Spleen (tissue), 11 donors: ENCODE results near the gene HECTD3. TPM values are rescaled to one million over a fixed set of nuclear protein-coding genes. Genes with fewer than 3 reads are reported as not detected.
A peak's percentile ranks its signal among the peaks of the same experiment; 100 is the strongest.
"Not testable (repeated sequence)": the region's sequence is repeated elsewhere in the genome, so short reads cannot be mapped to it uniquely, and the experiment has no call there.

Source experiments
- DNase-seq: peaks from one replicate; pipeline ENCODE4 v3.0.0-alpha.2; 2020
- H3K27ac ChIP-seq, 8 donors: fragments of 200-600 bp; sonication (generic) in 7 of 8; 1 replicate in 4 of 8; 2 replicates in 4 of 8; pipeline versions ENCODE4 v1.5.0 to v1.8.0; 2016 to 2021; ENCODE audit warnings: inconsistent platforms in 4 of 8, mild to moderate bottlenecking in 4 of 8, moderate library complexity in 1 of 8
- H3K27me3 ChIP-seq, 7 donors: fragments of 200-600 bp; sonication (generic) in 6 of 7; replicated peaks in 1 of 7; 1 replicate in 4 of 7; 2 replicates in 3 of 7; pipeline versions ENCODE4 v1.5.0 to v1.8.0; 2016 to 2021; ENCODE audit warnings: inconsistent platforms in 3 of 7, mild to moderate bottlenecking in 1 of 7
- H3K36me3 ChIP-seq, 6 donors: fragments of 200-600 bp; sonication (generic) in 5 of 6; 1 replicate in 4 of 6; 2 replicates in 2 of 6; pipeline versions ENCODE4 v1.5.0 to v1.8.0; 2016 to 2021; ENCODE audit warnings: inconsistent platforms in 2 of 6
- H3K4me1 ChIP-seq, 6 donors: fragments of 200-600 bp; sonication (generic) in 5 of 6; 1 replicate in 3 of 6; 2 replicates in 3 of 6; pipeline versions ENCODE4 v1.5.0 to v1.8.0; 2016 to 2021; ENCODE audit warnings: inconsistent platforms in 3 of 6
- H3K4me3 ChIP-seq, 8 donors: fragments of 200-600 bp; sonication (generic) in 7 of 8; 1 replicate in 4 of 8; 2 replicates in 4 of 8; pipeline versions ENCODE4 v1.5.0 to v1.8.0; 2016 to 2021; ENCODE audit warnings: inconsistent platforms in 4 of 8, mild to moderate bottlenecking in 4 of 8, moderate library complexity in 2 of 8
- H3K9me3 ChIP-seq, 8 donors: fragments of 200-600 bp; sonication (generic) in 7 of 8; 1 replicate in 4 of 8; 2 replicates in 4 of 8; pipeline versions ENCODE4 v1.5.0 to v1.8.0; 2016 to 2021; ENCODE audit warnings: inconsistent platforms in 4 of 8
- POLR2A ChIP-seq, 3 donors: fragments of 450-650 bp; IDR thresholded peaks; one replicate each; pipeline ENCODE4 v1.5.1; 2017; ENCODE audit warnings: antibody characterized with exemption in 3 of 3, mild to moderate bottlenecking in 1 of 3
- POLR2AphosphoS5 ChIP-seq, 3 donors: sonication (generic); formaldehyde crosslinking; IDR thresholded peaks; one replicate each; pipeline ENCODE4 v1.5.1; 2017; ENCODE audit warnings: antibody characterized with exemption in 3 of 3
- WGBS, 5 donors: extraction: QIAGEN DNeasy Blood & Tissue Kit in 3 of 5; methylation state at CpG; one replicate each; pipeline versions ENCODE4 v1.1.5 to v1.1.7; 2013 to 2018; 5-methylcytosine and 5-hydroxymethylcytosine counted together
- intact Hi-C: fragments of 100-400 bp; cut with DNase I; formaldehyde crosslinking; loops from one replicate; pipeline ENCODE4 v1.15.0; 2023; ENCODE audit warnings: low total_unique reads
- polyA plus RNA-seq, 3 donors: library from polyadenylated mRNA; stranded (reverse); fragments of 200-250 nt; gene quantifications; one replicate each; pipeline ENCODE4 v1.2.1, GENCODE V29; 2013
- total RNA-seq, 7 donors: library from RNA; depleted of rRNA in 3 of 7; stranded (reverse); fragments of >200 nt in 3 of 7; fragmentation: NEBNext Ultra II Directional in 4 of 7; extraction: Animal tissue kit (Norgen Biotek cat#: 25700) in 4 of 7; gene quantifications; one replicate each; pipeline versions ENCODE4 v1.1.0 to v1.2.1, GENCODE V29; 2016 to 2021
- TF ChIP-seq, protein P1 (sequence below), 11 experiments: fragments of 200-600 bp in 7 of 11; fragments of 450-650 bp in 4 of 11; sonication (generic) in 4 of 11; IDR thresholded peaks in 8 of 11; conservative IDR thresholded peaks in 3 of 11; 1 replicate in 7 of 11; 2 replicates in 4 of 11; pipeline versions ENCODE4 v1.4.0 to v1.8.0; 2016 to 2021; ENCODE audit warnings: antibody characterized with exemption in 11 of 11, inconsistent platforms in 4 of 11, mild to moderate bottlenecking in 1 of 11
- donor health status: healthy with polysubstance abuse.
- donor health status: DM: no; HTN: no; CAD: no; lungs with moderate emphysema.
- donor health status: DM: no; HTN: no; CAD: no.
- donor health status: Bipolar disorder and iron deficiency.
- donor health status: healthy.
- donor health status: DM: no; HTN: no; CAD: no.
- donor health status: DM: yes; HTN: yes; CAD: no.

HECTD3 gene
- total and polyA plus RNA-seq, 10 donors: 13.3 to 50.7 (median 35.6) TPM

DNA sequence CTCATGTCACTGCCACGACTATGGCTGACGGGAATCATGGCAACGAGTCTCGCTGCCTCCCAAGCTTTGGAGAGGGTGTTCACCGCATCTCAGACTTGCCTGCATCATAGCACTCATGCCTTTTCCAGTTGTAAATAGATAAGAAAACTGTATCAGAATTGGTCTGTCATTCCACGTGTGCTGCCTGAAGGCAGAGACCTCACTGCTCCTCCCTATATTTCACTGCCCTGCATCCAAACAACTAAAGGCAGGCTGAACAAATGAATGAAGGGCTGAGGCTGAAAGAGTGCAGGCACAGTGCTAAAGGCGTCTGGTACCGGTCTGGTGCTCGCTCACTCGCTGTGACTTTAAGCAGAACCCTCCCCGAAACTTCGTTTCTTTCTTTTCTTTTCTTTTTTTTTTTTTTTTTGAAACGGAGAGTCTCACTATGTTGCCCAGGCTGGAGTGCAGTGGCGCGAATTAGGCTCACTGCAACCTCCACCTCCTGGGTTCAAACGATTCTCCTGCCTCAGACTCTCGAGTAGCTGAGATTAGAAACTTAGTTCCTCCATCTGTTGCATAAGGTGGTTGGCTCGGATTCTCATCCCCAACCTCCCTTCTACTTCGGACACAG, 25.3 kb downstream of the HECTD3 start:
- Histone ChIP-seq H3K36me3 (peaks cover 0 to 8% (median 3%) of the 10 kb centered on the region in 6 donors), H3K9me3 (no peaks in the 10 kb centered on the region), H3K4me1 (peaks cover 9 to 37% (median 16%) of the 10 kb centered on the region in 6 donors), H3K27ac (peak overlapping the region in 6 of 8 donors; percentile 62 to 87 (median 78)), H3K4me3 (peak overlapping the region; percentile 58 to 96 (median 80)), H3K27me3 (no peaks in the 10 kb centered on the region)
- TF ChIP-seq, protein P1, sequence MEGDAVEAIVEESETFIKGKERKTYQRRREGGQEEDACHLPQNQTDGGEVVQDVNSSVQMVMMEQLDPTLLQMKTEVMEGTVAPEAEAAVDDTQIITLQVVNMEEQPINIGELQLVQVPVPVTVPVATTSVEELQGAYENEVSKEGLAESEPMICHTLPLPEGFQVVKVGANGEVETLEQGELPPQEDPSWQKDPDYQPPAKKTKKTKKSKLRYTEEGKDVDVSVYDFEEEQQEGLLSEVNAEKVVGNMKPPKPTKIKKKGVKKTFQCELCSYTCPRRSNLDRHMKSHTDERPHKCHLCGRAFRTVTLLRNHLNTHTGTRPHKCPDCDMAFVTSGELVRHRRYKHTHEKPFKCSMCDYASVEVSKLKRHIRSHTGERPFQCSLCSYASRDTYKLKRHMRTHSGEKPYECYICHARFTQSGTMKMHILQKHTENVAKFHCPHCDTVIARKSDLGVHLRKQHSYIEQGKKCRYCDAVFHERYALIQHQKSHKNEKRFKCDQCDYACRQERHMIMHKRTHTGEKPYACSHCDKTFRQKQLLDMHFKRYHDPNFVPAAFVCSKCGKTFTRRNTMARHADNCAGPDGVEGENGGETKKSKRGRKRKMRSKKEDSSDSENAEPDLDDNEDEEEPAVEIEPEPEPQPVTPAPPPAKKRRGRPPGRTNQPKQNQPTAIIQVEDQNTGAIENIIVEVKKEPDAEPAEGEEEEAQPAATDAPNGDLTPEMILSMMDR (IDR thresholded peaks at IDR 0.05 in 8 of 11, conservative IDR thresholded peaks at IDR 0.05 in 3 of 11): no peak
- TF ChIP-seq POLR2AphosphoS5 (IDR thresholded peaks at IDR 0.05): no peak
- no peak for TF ChIP-seq POLR2A (IDR thresholded peaks at IDR 0.05)
- intact Hi-C loops: loop anchor here (5.0 kb wide), 1 partner anchor 149 kb away; no protein-coding TSS in a partner anchor
- 6 to 14% (median 12%) methylated on average over 19 of the region's 19 CpGs for WGBS, 5 donors
- no peak for DNase-seq

- Histone ChIP-seq H3K4me1 (peaks cover 0 to 15% (median 0%) of the 10 kb centered on the region in 6 donors), H3K36me3 (peaks cover 4 to 83% (median 53%) of the 10 kb centered on the region in 6 donors), H3K9me3 (peaks cover 0 to 13% (median 0%) of the 10 kb centered on the region in 8 donors)
- H3K4me3 ChIP-seq, intact Hi-C loops, H3K27me3 ChIP-seq, DNase-seq, H3K27ac ChIP-seq: not testable (repeated sequence)
- 94 to 98% (median 95%) methylated on average over 4 of the region's 4 CpGs for WGBS, 5 donors
Observed at GRCh38 chr1:44977372-44977771, 33.8 kb downstream of the HECTD3 start.

DNA sequence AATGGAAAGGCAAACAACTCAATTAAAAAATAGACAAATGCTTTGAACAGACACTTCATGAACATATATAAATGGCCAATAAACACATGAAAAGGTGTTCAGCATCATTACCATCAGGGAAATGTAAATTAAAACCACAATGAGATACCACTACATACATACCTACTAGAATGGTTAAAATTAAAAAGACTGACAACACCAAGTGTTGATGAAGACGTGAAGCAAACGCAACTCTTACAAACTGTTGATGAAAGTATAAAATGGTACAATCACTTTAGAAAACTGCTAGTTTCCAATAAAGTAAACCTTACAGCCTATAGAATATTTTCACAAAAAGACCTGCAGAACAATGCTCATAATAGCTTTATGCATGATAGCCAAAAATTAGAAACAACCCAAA, 34.9 kb downstream of the HECTD3 start:
- TF ChIP-seq POLR2AphosphoS5 (IDR thresholded peaks at IDR 0.05) (no peak), POLR2A (IDR thresholded peaks at IDR 0.05) (no peak)
- TF ChIP-seq, protein P1 (IDR thresholded peaks at IDR 0.05 in 8 of 11, conservative IDR thresholded peaks at IDR 0.05 in 3 of 11): no peak

GRCh38 chr1:44973645-44974044, 37.5 kb downstream of the HECTD3 start:
- no peak for TF ChIP-seq POLR2A (IDR thresholded peaks at IDR 0.05)
- peak overlapping the region in 2 of 8 donors; percentile 36 to 43 for H3K27ac ChIP-seq
- DNase-seq: no peak
- no peak overlapping the region for H3K4me3 ChIP-seq
- peaks cover 4 to 71% (median 40%) of the 10 kb centered on the region in 6 donors for H3K36me3 ChIP-seq
- H3K4me1 ChIP-seq: peaks cover 0 to 15% (median 2%) of the 10 kb centered on the region in 6 donors
- H3K27me3 ChIP-seq: no peaks in the 10 kb centered on the region
- WGBS, 5 donors: 65 to 80% (median 77%) methylated on average over 1 of the region's 1 CpG
- intact Hi-C loops: no loop called here
- peaks cover 0 to 13% (median 0%) of the 10 kb centered on the region in 8 donors for H3K9me3 ChIP-seq

More for the DNA sequence above, 34.9 kb downstream of the HECTD3 start:
- Histone ChIP-seq H3K27me3 (no peaks in the 10 kb centered on the region), H3K4me1 (peaks cover 0 to 15% (median 0%) of the 10 kb centered on the region in 6 donors), H3K9me3 (peaks cover 0 to 13% (median 0%) of the 10 kb centered on the region in 8 donors), H3K36me3 (peaks cover 4 to 87% (median 53%) of the 10 kb centered on the region in 6 donors), H3K27ac (no peak overlapping the region), H3K4me3 (no peak overlapping the region)
- intact Hi-C loops: no loop called here
- 90 to 100% (median 96%) methylated on average over 2 of the region's 2 CpGs for WGBS, 5 donors
- no peak for DNase-seq

GRCh38 chr1:44970317-44970716, 40.8 kb downstream of the HECTD3 start:
- Histone ChIP-seq H3K4me3 (no peak overlapping the region), H3K27ac (no peak overlapping the region), H3K4me1 (peaks cover 0 to 21% (median 2%) of the 10 kb centered on the region in 6 donors), H3K36me3 (peaks cover 0 to 54% (median 14%) of the 10 kb centered on the region in 6 donors), H3K27me3 (no peaks in the 10 kb centered on the region), H3K9me3 (no peaks in the 10 kb centered on the region)
- no peak for DNase-seq
- TF ChIP-seq, protein P1 (IDR thresholded peaks at IDR 0.05 in 8 of 11, conservative IDR thresholded peaks at IDR 0.05 in 3 of 11): no peak
- no peak for TF ChIP-seq POLR2A (IDR thresholded peaks at IDR 0.05)
- no peak for TF ChIP-seq POLR2AphosphoS5 (IDR thresholded peaks at IDR 0.05)
- intact Hi-C loops: no loop called here
- WGBS, 5 donors: 54 to 61% (median 55%) methylated on average over 4 of the region's 4 CpGs
